ENCODE results near the gene ACKR3.

ACKR3 gene

DNA sequence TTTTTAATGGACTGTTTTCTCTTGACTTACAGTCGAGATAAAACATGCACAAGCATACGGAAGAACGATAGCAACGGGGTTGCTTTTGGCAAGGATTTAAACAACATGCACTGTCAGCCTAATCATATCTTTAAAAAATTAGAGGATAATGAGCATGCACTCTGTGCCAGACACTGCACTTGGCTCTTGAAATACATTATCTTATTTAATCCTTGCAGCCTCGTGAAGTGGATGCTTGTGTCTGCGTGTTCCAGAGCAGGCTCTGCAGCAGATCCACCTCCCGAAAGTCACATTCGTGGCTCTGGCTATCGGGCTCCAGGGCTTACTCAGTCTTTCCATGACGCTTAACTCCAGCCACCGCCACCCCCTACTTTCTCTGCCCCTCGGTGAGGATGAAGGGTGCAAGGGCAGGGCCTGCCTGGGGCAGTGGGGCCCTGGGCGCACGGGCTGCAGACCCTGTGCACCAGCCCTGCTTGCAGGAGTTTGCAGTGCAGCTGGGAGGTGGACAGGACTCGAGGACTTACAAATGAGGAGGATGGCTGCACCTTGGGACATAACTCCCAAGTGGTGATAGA lies 61.7 kb downstream of the ACKR3 start:
- no peak overlapping the region for H3K27ac ChIP-seq (replicated peaks)
- no peak for DNase-seq (ENCODE audit: low read depth in 1 of 2, low spot score in 1 of 2)
- H3K27me3 ChIP-seq (ENCODE audit: insufficient read depth, poor library complexity, severe bottlenecking): no peaks in the 10 kb centered on the region
- TF ChIP-seq, protein P1, sequence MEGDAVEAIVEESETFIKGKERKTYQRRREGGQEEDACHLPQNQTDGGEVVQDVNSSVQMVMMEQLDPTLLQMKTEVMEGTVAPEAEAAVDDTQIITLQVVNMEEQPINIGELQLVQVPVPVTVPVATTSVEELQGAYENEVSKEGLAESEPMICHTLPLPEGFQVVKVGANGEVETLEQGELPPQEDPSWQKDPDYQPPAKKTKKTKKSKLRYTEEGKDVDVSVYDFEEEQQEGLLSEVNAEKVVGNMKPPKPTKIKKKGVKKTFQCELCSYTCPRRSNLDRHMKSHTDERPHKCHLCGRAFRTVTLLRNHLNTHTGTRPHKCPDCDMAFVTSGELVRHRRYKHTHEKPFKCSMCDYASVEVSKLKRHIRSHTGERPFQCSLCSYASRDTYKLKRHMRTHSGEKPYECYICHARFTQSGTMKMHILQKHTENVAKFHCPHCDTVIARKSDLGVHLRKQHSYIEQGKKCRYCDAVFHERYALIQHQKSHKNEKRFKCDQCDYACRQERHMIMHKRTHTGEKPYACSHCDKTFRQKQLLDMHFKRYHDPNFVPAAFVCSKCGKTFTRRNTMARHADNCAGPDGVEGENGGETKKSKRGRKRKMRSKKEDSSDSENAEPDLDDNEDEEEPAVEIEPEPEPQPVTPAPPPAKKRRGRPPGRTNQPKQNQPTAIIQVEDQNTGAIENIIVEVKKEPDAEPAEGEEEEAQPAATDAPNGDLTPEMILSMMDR (IDR thresholded peaks at IDR 0.05; ENCODE audit: insufficient read depth, low read length): no peak
- TF ChIP-seq GABPA (IDR thresholded peaks at IDR 0.05; ENCODE audit: low read depth): no peak
- TF ChIP-seq, protein P2, sequence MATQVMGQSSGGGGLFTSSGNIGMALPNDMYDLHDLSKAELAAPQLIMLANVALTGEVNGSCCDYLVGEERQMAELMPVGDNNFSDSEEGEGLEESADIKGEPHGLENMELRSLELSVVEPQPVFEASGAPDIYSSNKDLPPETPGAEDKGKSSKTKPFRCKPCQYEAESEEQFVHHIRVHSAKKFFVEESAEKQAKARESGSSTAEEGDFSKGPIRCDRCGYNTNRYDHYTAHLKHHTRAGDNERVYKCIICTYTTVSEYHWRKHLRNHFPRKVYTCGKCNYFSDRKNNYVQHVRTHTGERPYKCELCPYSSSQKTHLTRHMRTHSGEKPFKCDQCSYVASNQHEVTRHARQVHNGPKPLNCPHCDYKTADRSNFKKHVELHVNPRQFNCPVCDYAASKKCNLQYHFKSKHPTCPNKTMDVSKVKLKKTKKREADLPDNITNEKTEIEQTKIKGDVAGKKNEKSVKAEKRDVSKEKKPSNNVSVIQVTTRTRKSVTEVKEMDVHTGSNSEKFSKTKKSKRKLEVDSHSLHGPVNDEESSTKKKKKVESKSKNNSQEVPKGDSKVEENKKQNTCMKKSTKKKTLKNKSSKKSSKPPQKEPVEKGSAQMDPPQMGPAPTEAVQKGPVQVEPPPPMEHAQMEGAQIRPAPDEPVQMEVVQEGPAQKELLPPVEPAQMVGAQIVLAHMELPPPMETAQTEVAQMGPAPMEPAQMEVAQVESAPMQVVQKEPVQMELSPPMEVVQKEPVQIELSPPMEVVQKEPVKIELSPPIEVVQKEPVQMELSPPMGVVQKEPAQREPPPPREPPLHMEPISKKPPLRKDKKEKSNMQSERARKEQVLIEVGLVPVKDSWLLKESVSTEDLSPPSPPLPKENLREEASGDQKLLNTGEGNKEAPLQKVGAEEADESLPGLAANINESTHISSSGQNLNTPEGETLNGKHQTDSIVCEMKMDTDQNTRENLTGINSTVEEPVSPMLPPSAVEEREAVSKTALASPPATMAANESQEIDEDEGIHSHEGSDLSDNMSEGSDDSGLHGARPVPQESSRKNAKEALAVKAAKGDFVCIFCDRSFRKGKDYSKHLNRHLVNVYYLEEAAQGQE (IDR thresholded peaks at IDR 0.05; ENCODE audit: insufficient replicate concordance, low read depth): no peak
- TF ChIP-seq POLR2AphosphoS5 (IDR thresholded peaks at IDR 0.05; ENCODE audit: low read depth): no peak
- TF ChIP-seq SPI1 (IDR thresholded peaks at IDR 0.05; ENCODE audit: borderline replicate concordance, low read depth): no peak
- H3K4me3 ChIP-seq (replicated peaks; ENCODE audit: insufficient read depth, low read length): no peak overlapping the region

DNA sequence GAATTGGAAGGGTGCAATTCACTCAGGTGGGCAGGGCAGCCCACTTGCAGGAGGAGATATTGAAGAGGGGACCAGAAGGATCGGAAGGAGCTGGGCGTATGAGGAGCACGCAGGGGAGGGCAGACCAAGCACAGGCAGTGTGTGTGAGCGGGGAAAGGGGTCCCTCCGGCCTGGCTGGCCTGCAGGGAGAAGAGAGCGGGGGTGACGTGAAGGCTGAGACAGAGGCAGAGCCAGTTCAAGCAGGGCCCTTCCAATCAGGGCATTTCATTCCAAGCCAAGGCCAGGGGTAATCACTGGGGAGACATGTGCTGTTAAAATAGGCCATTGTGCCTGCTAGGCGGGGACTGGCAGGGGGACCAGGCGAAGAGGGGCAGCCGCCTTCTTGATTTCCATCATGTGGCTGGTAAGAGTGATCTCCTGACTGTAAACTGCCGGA lies 62.2 kb downstream of the ACKR3 start:
- H3K27ac ChIP-seq (replicated peaks): no peak overlapping the region
- no peak for DNase-seq (ENCODE audit: low read depth in 1 of 2, low spot score in 1 of 2)
- no peaks in the 10 kb centered on the region for H3K27me3 ChIP-seq (ENCODE audit: insufficient read depth, poor library complexity, severe bottlenecking)
- TF ChIP-seq POLR2AphosphoS5 (IDR thresholded peaks at IDR 0.05; ENCODE audit: low read depth) (no peak), SPI1 (IDR thresholded peaks at IDR 0.05; ENCODE audit: borderline replicate concordance, low read depth) (no peak), GABPA (IDR thresholded peaks at IDR 0.05; ENCODE audit: low read depth) (no peak)
- TF ChIP-seq, protein P2 (IDR thresholded peaks at IDR 0.05; ENCODE audit: insufficient replicate concordance, low read depth): no peak
- TF ChIP-seq, protein P1 (IDR thresholded peaks at IDR 0.05; ENCODE audit: insufficient read depth, low read length): no peak
- no peak overlapping the region for H3K4me3 ChIP-seq (replicated peaks; ENCODE audit: insufficient read depth, low read length)
